GM21515 (cell line): ENCODE measurements around the gene NUP54.
A peak's percentile ranks its signal among the peaks of the same experiment; 100 is the strongest.

Experiments used
- ATAC-seq: cut with Tn5 transposase; IDR thresholded peaks from one replicate; pipeline ENCODE4 v1.9.1; 2021; ENCODE audit not compliant: unreplicated experiment

Gene NUP54

GRCh38 chr4:76147454-76148141, 599 bp downstream of the NUP54 start:
- peak; percentile 46 for ATAC-seq

GRCh38 chr4:76144546-76144945, 3.7 kb downstream of the NUP54 start:
- no peak for ATAC-seq

GRCh38 chr4:76141241-76141640, 7.0 kb downstream of the NUP54 start:
- ATAC-seq, result no peak

GRCh38 chr4:76127754-76128153, 20.4 kb downstream of the NUP54 start:
- ATAC-seq, result no peak

- ATAC-seq, result no peak
Measured at GRCh38 chr4:76125816-76126215, 22.4 kb downstream of the NUP54 start.

GRCh38 chr4:76120199-76120598, 28.0 kb downstream of the NUP54 start:
- ATAC-seq, result no peak

- no peak for ATAC-seq
Measured at GRCh38 chr4:76117536-76117935, 30.7 kb downstream of the NUP54 start.

- no peak for ATAC-seq
Measured at GRCh38 chr4:76116821-76117220, 31.4 kb downstream of the NUP54 start.

- no peak for ATAC-seq
Measured at GRCh38 chr4:76108467-76109181, 39.6 kb downstream of the NUP54 start.

GRCh38 chr4:76106442-76106841, 41.8 kb downstream of the NUP54 start:
- no peak for ATAC-seq

- ATAC-seq, result no peak
Measured at GRCh38 chr4:76105652-76106051, 42.5 kb downstream of the NUP54 start.

GRCh38 chr4:76096076-76096475, 52.1 kb downstream of the NUP54 start:
- ATAC-seq, result no peak

GRCh38 chr4:76095568-76095967, 52.6 kb downstream of the NUP54 start:
- ATAC-seq, result no peak

- ATAC-seq, result no peak
Measured at GRCh38 chr4:76091052-76091451, 57.1 kb downstream of the NUP54 start.

- ATAC-seq, result no peak
Measured at GRCh38 chr4:76090241-76090691, 57.9 kb downstream of the NUP54 start.

- no peak for ATAC-seq
Measured at GRCh38 chr4:76088719-76089118, 59.5 kb downstream of the NUP54 start.

- ATAC-seq, result no peak
Measured at GRCh38 chr4:76087007-76087769, 61.0 kb downstream of the NUP54 start.

GRCh38 chr4:76084542-76084941, 63.7 kb downstream of the NUP54 start:
- ATAC-seq, result no peak

GRCh38 chr4:76083386-76083988, 64.7 kb downstream of the NUP54 start:
- no peak for ATAC-seq

- no peak for ATAC-seq
Measured at GRCh38 chr4:76078033-76078613, 70.1 kb downstream of the NUP54 start.

- ATAC-seq, result no peak
Measured at GRCh38 chr4:76074993-76075600, 73.1 kb downstream of the NUP54 start.
